Stomach (tissue), 4 donors: ENCODE results near the gene LYSMD4.

Source experiments
- EP300 ChIP-seq: sonication (generic); formaldehyde crosslinking; IDR thresholded peaks from one replicate; pipeline ENCODE4 v1.6.1; 2017; ENCODE audit warnings: antibody characterized with exemption
- POLR2A ChIP-seq, 4 donors: fragments of 450-650 bp; IDR thresholded peaks; one replicate each; pipeline ENCODE4 v1.6.1; 2016; ENCODE audit warnings: antibody characterized with exemption in 4 of 4, control low read depth in 2 of 4, mild to moderate bottlenecking in 1 of 4, moderate library complexity in 1 of 4
- POLR2AphosphoS5 ChIP-seq, 3 donors: sonication (generic); formaldehyde crosslinking; IDR thresholded peaks; one replicate each; pipeline ENCODE4 v1.6.1; 2016; ENCODE audit warnings: antibody characterized with exemption in 3 of 3
- TF ChIP-seq, protein P1 (sequence below), 7 experiments: fragments of 450-650 bp in 4 of 7; fragments of 200-600 bp in 3 of 7; sonication (generic) in 3 of 7; IDR thresholded peaks; one replicate each; pipeline ENCODE4 v1.5.1; 2016 to 2019; ENCODE audit warnings: antibody characterized with exemption in 7 of 7, control low read depth in 2 of 7, mild to moderate bottlenecking in 1 of 7

DNA sequence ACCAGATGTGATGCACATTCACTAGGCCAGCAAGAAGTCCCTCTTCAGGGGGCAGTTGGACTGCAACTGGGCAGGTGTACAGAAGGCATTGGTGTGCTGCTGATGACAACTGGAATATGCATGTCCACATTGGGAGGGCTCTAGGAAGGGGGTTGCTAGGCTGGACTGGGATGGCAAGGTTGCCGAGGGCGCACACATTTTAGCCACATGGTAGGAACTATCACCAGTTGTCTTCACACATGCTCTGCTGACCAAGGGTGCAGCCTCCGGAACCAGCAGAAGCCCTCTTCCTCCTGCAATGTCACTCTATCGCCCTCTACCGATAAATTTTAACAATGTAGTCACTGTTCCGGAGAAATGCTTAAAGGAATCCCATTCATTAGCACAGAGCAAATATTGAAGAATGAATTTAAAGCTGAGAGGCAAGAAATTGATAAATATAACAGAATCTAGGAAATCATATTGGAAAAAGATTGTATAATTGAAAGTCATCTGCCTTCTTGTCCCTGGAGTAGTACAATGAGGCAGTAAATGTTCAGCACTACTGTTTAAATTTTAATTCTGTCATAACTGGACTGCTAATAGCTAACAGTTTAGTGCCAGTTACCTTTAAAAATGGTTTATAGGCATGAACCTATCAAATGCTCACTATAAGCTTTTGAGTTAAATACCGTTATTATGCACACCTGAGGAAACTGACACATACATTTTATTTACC, 22.6 kb upstream of the LYSMD4 start:
- TF ChIP-seq, protein P1, sequence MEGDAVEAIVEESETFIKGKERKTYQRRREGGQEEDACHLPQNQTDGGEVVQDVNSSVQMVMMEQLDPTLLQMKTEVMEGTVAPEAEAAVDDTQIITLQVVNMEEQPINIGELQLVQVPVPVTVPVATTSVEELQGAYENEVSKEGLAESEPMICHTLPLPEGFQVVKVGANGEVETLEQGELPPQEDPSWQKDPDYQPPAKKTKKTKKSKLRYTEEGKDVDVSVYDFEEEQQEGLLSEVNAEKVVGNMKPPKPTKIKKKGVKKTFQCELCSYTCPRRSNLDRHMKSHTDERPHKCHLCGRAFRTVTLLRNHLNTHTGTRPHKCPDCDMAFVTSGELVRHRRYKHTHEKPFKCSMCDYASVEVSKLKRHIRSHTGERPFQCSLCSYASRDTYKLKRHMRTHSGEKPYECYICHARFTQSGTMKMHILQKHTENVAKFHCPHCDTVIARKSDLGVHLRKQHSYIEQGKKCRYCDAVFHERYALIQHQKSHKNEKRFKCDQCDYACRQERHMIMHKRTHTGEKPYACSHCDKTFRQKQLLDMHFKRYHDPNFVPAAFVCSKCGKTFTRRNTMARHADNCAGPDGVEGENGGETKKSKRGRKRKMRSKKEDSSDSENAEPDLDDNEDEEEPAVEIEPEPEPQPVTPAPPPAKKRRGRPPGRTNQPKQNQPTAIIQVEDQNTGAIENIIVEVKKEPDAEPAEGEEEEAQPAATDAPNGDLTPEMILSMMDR (IDR thresholded peaks at IDR 0.05) = peak in 5 of 7 experiments; percentile 41 to 73 (median 62)
- TF ChIP-seq EP300 (no peak), POLR2A (IDR thresholded peaks at IDR 0.05) (no peak), POLR2AphosphoS5 (IDR thresholded peaks at IDR 0.05) (no peak)
